HFFc6 (cell line): ENCODE results near the gene MAP4K5. TPM values are rescaled to one million over a fixed set of nuclear protein-coding genes. Genes with fewer than 3 reads are reported as not detected.

ENCODE experiments used
- DNase-seq: peaks from one replicate; pipeline ENCODE4 v3.0.0-alpha.2; 2018
- H3K27ac Mint-ChIP-seq: 2 replicates; pipeline ENCODE4 v1.8.0; 2020; ENCODE audit warnings: mild to moderate bottlenecking, mixed read lengths
- H3K27me3 Mint-ChIP-seq: 2 replicates; pipeline ENCODE4 v1.8.0; 2021; ENCODE audit warnings: mild to moderate bottlenecking, moderate library complexity, mixed read lengths; ENCODE audit not compliant: insufficient read depth
- H3K36me3 Mint-ChIP-seq: 2 replicates; pipeline ENCODE4 v1.8.0; 2021; ENCODE audit warnings: low read depth, mixed read lengths
- H3K4me1 Mint-ChIP-seq: 2 replicates; pipeline ENCODE4 v1.8.0; 2020; ENCODE audit warnings: low read depth, mixed read lengths
- H3K4me3 Mint-ChIP-seq: 2 replicates; pipeline ENCODE4 v1.8.0; 2020; ENCODE audit warnings: mild to moderate bottlenecking, moderate library complexity, mixed read lengths
- H3K9me3 Mint-ChIP-seq: 2 replicates; pipeline ENCODE4 v1.8.0; 2020; ENCODE audit warnings: mild to moderate bottlenecking, mixed read lengths
- total RNA-seq, 6 experiments: library from RNA; stranded (reverse); fragmentation: NEBNext Ultra II Directional; extraction: Animal tissue kit (Norgen Biotek cat#: 25700); gene quantifications; 2 replicates in 1 of 6; 3 replicates in 5 of 6; pipeline ENCODE4 v1.2.3, GENCODE V29; 2021
- TF ChIP-seq, protein P1 (sequence below): fragments of 200-600 bp; sonication (generic); IDR thresholded peaks from 2 replicates; pipeline ENCODE4 v1.5.0; 2021; ENCODE audit warnings: antibody characterized with exemption, mild to moderate bottlenecking

MAP4K5 gene
- total RNA-seq, 6 experiments from 2014 or later, result 61.4 to 74.5 (median 69.7) TPM

GRCh38 chr14:50531595-50532501 is 521 bp downstream of the MAP4K5 start:
- TF ChIP-seq, protein P1, sequence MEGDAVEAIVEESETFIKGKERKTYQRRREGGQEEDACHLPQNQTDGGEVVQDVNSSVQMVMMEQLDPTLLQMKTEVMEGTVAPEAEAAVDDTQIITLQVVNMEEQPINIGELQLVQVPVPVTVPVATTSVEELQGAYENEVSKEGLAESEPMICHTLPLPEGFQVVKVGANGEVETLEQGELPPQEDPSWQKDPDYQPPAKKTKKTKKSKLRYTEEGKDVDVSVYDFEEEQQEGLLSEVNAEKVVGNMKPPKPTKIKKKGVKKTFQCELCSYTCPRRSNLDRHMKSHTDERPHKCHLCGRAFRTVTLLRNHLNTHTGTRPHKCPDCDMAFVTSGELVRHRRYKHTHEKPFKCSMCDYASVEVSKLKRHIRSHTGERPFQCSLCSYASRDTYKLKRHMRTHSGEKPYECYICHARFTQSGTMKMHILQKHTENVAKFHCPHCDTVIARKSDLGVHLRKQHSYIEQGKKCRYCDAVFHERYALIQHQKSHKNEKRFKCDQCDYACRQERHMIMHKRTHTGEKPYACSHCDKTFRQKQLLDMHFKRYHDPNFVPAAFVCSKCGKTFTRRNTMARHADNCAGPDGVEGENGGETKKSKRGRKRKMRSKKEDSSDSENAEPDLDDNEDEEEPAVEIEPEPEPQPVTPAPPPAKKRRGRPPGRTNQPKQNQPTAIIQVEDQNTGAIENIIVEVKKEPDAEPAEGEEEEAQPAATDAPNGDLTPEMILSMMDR, result no peak
- peak overlapping the region; percentile 87 for H3K4me3 Mint-ChIP-seq
- H3K9me3 Mint-ChIP-seq, result no peaks in the 10 kb centered on the region; the same call in 1 of the 2 replicates
- H3K4me1 Mint-ChIP-seq, result peaks cover 50% of the 10 kb centered on the region
- peaks cover 10% of the 10 kb centered on the region for H3K27me3 Mint-ChIP-seq
- DNase-seq, result no peak
- peaks cover 20% of the 10 kb centered on the region; the same call in 1 of the 2 replicates for H3K36me3 Mint-ChIP-seq
- peak overlapping the region; percentile 88 for H3K27ac Mint-ChIP-seq

DNA sequence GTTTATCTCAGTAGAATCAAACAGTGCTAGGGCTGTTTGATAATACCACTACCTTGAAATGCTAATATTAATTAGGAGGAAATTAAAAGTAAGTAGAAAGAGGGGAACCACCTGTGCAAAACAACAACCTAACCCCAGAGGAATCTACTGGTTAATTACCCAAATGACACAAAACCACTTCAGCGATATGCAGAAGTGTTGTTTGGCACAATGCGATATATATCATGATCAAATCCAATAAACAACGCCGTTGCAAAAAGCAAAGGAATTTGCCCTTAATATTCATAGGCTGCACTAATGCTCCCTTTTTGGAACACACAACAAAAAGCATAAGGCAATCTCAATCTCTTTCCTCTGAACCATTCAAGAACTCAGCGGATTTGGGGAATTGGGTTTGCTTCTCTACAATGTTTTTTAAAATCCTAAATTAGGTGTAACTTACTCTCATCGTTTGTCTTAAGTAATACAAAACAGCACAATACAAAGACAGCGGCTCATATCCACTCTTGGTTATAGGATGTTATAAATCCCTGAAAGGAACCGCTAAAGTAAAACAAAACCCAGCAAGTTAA is 1.5 kb downstream of the MAP4K5 start:
- H3K4me1 Mint-ChIP-seq, result peaks cover 60% of the 10 kb centered on the region
- peak overlapping the region; percentile 83 for H3K4me3 Mint-ChIP-seq
- peaks cover 28% of the 10 kb centered on the region; the same call in 1 of the 2 replicates for H3K36me3 Mint-ChIP-seq
- no peaks in the 10 kb centered on the region for H3K9me3 Mint-ChIP-seq
- peaks cover 1% of the 10 kb centered on the region for H3K27me3 Mint-ChIP-seq
- peak overlapping the region; percentile 88 for H3K27ac Mint-ChIP-seq
- TF ChIP-seq, protein P1, result no peak
- DNase-seq, result no peak

DNA sequence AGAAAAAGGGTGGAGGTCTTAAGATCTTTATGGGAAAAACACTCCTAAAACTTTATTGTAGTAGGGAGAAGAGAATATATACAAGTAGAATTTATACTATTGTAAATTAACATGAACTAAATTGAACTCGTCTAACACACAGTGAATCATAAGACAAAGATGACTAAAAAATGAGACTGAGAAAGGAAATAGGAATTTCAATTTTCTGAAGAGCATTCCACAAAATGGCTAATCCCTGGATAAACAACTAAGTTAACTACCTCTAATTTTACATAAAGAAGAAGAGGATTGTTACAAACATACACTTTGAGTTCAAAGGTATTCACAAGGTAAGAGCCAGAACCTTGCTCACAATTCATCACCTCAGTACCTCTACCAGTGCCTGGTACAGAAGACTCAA is 2.0 kb downstream of the MAP4K5 start:
- Mint-ChIP-seq H3K27me3 (no peaks in the 10 kb centered on the region; the same call in 1 of the 2 replicates), H3K36me3 (peaks cover 29% of the 10 kb centered on the region; the same call in 1 of the 2 replicates), H3K27ac (peak overlapping the region; percentile 88), H3K4me1 (peaks cover 63% of the 10 kb centered on the region), H3K9me3 (no peaks in the 10 kb centered on the region), H3K4me3 (peak overlapping the region; percentile 83)
- DNase-seq, result peak; percentile 60
- TF ChIP-seq, protein P1, result no peak

DNA sequence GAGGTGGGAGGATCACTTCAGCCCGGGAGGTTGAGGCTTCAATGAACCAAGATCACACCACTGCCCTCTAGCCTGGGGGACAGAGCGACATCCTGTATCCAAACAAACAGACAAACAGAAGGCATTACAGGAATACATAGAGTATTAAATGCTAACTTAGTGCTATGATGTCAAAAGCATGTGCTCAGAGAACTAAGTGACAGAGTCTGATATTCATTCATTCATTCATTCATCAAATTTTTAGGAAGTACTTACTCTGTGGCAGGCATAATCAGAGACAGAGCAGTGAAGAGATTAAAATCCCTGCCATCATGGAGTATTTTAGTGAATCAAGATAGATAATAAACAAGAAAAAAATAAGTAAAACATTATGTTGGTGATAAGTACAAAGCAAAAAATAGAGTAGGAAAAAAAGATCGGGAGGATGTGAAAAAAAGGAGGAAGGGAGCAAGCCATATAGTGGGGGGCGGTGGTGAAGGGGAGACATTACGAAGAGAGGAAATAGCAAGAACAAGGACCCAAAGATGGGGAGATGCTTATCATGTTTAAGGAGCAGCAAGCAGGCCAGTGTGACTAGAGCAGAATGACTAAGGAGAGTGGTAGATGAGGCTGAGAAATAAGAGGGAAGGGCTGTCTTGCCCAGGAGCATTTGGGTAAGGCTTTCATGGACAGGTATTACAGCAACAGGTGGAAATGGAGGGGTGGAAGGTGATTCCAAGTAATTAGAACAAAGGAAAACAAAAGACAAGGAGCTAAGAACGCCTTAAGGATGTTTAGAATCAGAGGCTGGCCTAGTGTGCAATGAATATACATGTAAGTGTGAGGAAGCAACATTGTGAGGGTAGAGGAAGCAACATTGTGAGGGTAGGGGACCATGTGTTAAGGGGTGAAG is 2.8 kb downstream of the MAP4K5 start:
- TF ChIP-seq, protein P1, result no peak
- no peaks in the 10 kb centered on the region; the same call in 1 of the 2 replicates for H3K27me3 Mint-ChIP-seq
- DNase-seq, result no peak
- peak overlapping the region; percentile 88 for H3K27ac Mint-ChIP-seq
- H3K9me3 Mint-ChIP-seq, result no peaks in the 10 kb centered on the region
- H3K4me1 Mint-ChIP-seq, result peaks cover 72% of the 10 kb centered on the region
- H3K4me3 Mint-ChIP-seq, result peak overlapping the region; percentile 83
- H3K36me3 Mint-ChIP-seq, result peaks cover 37% of the 10 kb centered on the region

- TF ChIP-seq, protein P1, result no peak
- H3K9me3 Mint-ChIP-seq, result no peaks in the 10 kb centered on the region
- peak; percentile 38 for DNase-seq
- H3K4me1 Mint-ChIP-seq, result peaks cover 75% of the 10 kb centered on the region
- no peaks in the 10 kb centered on the region; the same call in 1 of the 2 replicates for H3K27me3 Mint-ChIP-seq
- peak overlapping the region; percentile 88 for H3K27ac Mint-ChIP-seq
- H3K4me3 Mint-ChIP-seq, result peak overlapping the region; percentile 83
- peaks cover 51% of the 10 kb centered on the region for H3K36me3 Mint-ChIP-seq
Observed at GRCh38 chr14:50528000-50528399, 4.4 kb downstream of the MAP4K5 start.
